Sigmoid colon (tissue), 7 donors: ENCODE data around the gene SCAP. TPM values are rescaled to one million over a fixed set of nuclear protein-coding genes. Genes with fewer than 3 reads are reported as not detected.

Experiments used
- DNase-seq: peaks from one replicate; pipeline ENCODE4 v3.0.0-alpha.2; 2019
- H3K27ac ChIP-seq, 4 donors: fragments of 200-600 bp; sonication (generic); one replicate each; pipeline ENCODE4 v1.5.1; 2016 to 2019; ENCODE audit warnings: mild to moderate bottlenecking in 1 of 4
- H3K27me3 ChIP-seq, 3 donors: fragments of 200-600 bp; sonication (generic); one replicate each; pipeline ENCODE4 v1.5.1; 2019; ENCODE audit warnings: mild to moderate bottlenecking in 1 of 3
- H3K36me3 ChIP-seq, 4 donors: fragments of 200-600 bp; sonication (generic); one replicate each; pipeline ENCODE4 v1.5.1; 2016 to 2019
- H3K4me1 ChIP-seq, 4 donors: fragments of 200-600 bp; sonication (generic); one replicate each; pipeline ENCODE4 v1.5.1; 2017 to 2019
- H3K4me3 ChIP-seq, 4 donors: fragments of 200-600 bp; sonication (generic); one replicate each; pipeline ENCODE4 v1.5.1; 2017 to 2019; ENCODE audit warnings: mild to moderate bottlenecking in 2 of 4, moderate library complexity in 1 of 4
- H3K9me3 ChIP-seq, 4 donors: fragments of 200-600 bp in 3 of 4; sonication (generic) in 3 of 4; one replicate each; pipeline versions ENCODE4 v1.5.1 to v1.6.1; 2013 to 2019
- EP300 ChIP-seq, 4 donors: sonication (generic); formaldehyde crosslinking; IDR thresholded peaks; one replicate each; pipeline ENCODE4 v1.6.1; 2017; ENCODE audit warnings: antibody characterized with exemption in 4 of 4
- POLR2A ChIP-seq, 2 donors: fragments of 450-650 bp; IDR thresholded peaks; one replicate each; pipeline ENCODE4 v1.6.1; 2016; ENCODE audit warnings: antibody characterized with exemption in 2 of 2, mild to moderate bottlenecking in 2 of 2, moderate library complexity in 2 of 2
- POLR2AphosphoS5 ChIP-seq, 4 donors: sonication (generic); formaldehyde crosslinking; IDR thresholded peaks; one replicate each; pipeline ENCODE4 v1.6.1; 2017; ENCODE audit warnings: antibody characterized with exemption in 4 of 4
- WGBS, 2 donors: extraction: QIAGEN DNeasy Blood & Tissue Kit; methylation state at CpG; one replicate each; pipeline ENCODE4 v1.1.7; 2013; 5-methylcytosine and 5-hydroxymethylcytosine counted together
- intact Hi-C: fragments of 100-400 bp; cut with DNase I; formaldehyde crosslinking; loops from one replicate; pipeline ENCODE4 v1.15.1; 2023
- polyA plus RNA-seq, 3 donors: library from polyadenylated mRNA; stranded (reverse); fragments of 200-250 nt; gene quantifications; one replicate each; pipeline ENCODE4 v1.2.3, GENCODE V29; 2013
- total RNA-seq, 4 donors: library from RNA; depleted of rRNA; stranded (reverse); fragments of >200 nt; gene quantifications; one replicate each; pipeline ENCODE4 v1.1.0, GENCODE V29; 2016
- TF ChIP-seq, protein P1 (sequence below), 4 experiments: fragments of 450-650 bp in 3 of 4; fragments of 200-600 bp in 1 of 4; IDR thresholded peaks; one replicate each; pipeline ENCODE4 v1.5.1; 2016 to 2019; ENCODE audit warnings: antibody characterized with exemption in 4 of 4, mild to moderate bottlenecking in 3 of 4, moderate library complexity in 2 of 4
- donor health status: healthy with polysubstance abuse.
- donor health status: Bipolar disorder and iron deficiency.
- donor health status: healthy.

Gene SCAP
- total and polyA plus RNA-seq, 7 donors, result 10.8 to 81.0 (median 52.3) TPM

DNA sequence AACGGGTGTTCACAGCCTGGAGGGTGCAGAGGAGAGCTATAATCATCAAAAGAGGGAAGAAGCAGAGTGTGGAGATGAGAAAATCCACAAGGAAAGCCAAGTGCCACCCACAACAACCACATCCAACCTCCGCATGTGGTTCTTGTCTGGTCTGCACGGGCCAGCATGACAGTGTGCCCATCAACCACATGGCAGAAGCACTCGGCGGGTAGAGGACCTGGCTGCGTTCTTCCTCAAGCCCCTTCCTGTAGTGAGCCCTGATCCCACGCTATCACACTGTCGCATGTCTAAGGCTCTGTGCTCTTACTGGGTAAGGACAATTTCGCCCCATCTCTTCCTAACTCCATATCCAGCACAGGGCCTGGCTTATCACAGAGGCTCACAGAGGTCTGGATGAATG, 53.0 kb downstream of the SCAP start:
- TF ChIP-seq POLR2A (IDR thresholded peaks at IDR 0.05), result no peak
- TF ChIP-seq POLR2AphosphoS5 (IDR thresholded peaks at IDR 0.05), result no peak
- TF ChIP-seq EP300 (IDR thresholded peaks at IDR 0.05), result no peak
- TF ChIP-seq, protein P1, sequence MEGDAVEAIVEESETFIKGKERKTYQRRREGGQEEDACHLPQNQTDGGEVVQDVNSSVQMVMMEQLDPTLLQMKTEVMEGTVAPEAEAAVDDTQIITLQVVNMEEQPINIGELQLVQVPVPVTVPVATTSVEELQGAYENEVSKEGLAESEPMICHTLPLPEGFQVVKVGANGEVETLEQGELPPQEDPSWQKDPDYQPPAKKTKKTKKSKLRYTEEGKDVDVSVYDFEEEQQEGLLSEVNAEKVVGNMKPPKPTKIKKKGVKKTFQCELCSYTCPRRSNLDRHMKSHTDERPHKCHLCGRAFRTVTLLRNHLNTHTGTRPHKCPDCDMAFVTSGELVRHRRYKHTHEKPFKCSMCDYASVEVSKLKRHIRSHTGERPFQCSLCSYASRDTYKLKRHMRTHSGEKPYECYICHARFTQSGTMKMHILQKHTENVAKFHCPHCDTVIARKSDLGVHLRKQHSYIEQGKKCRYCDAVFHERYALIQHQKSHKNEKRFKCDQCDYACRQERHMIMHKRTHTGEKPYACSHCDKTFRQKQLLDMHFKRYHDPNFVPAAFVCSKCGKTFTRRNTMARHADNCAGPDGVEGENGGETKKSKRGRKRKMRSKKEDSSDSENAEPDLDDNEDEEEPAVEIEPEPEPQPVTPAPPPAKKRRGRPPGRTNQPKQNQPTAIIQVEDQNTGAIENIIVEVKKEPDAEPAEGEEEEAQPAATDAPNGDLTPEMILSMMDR (IDR thresholded peaks at IDR 0.05), result no peak
- no peak overlapping the region for H3K27ac ChIP-seq

GRCh38 chr3:47421741-47422649, 53.7 kb downstream of the SCAP start:
- Histone ChIP-seq H3K36me3 (peaks cover 1 to 71% (median 24%) of the 10 kb centered on the region in 4 donors), H3K27me3 (no peaks in the 10 kb centered on the region), H3K9me3 (no peaks in the 10 kb centered on the region), H3K4me1 (peaks cover 0 to 18% (median 12%) of the 10 kb centered on the region in 4 donors), H3K27ac (peak overlapping the region; percentile 55 to 76 (median 69)), H3K4me3 (no peak overlapping the region)
- TF ChIP-seq, protein P1 (IDR thresholded peaks at IDR 0.05), result no peak
- no peak for TF ChIP-seq EP300 (IDR thresholded peaks at IDR 0.05)
- TF ChIP-seq POLR2A (IDR thresholded peaks at IDR 0.05), result no peak
- TF ChIP-seq POLR2AphosphoS5 (IDR thresholded peaks at IDR 0.05), result no peak
- intact Hi-C loops, result loop anchor here (1.0 kb wide), 1 partner anchor 54 kb away; no protein-coding TSS in a partner anchor
- peak; percentile 68 for DNase-seq
- WGBS, 2 donors, result 74 to 83% methylated on average over 13 of the region's 13 CpGs

More for the DNA sequence above, 53.0 kb downstream of the SCAP start:
- Histone ChIP-seq H3K9me3 (no peaks in the 10 kb centered on the region), H3K4me3 (no peak overlapping the region), H3K36me3 (peaks cover 8 to 73% (median 20%) of the 10 kb centered on the region in 4 donors), H3K27me3 (no peaks in the 10 kb centered on the region), H3K4me1 (peaks cover 0 to 18% (median 12%) of the 10 kb centered on the region in 4 donors)
- intact Hi-C loops, result no loop called here
- DNase-seq, result no peak
- WGBS, 2 donors, result 93 to 98% methylated on average over 9 of the region's 9 CpGs

GRCh38 chr3:47420511-47421484, 54.9 kb downstream of the SCAP start:
- 69 to 72% methylated on average over 29 of the region's 29 CpGs for WGBS, 2 donors
- peak; percentile 91 for DNase-seq
- Histone ChIP-seq H3K9me3 (no peaks in the 10 kb centered on the region), H3K27ac (peak overlapping the region; percentile 55 to 76 (median 69)), H3K4me1 (peaks cover 0 to 18% (median 12%) of the 10 kb centered on the region in 4 donors), H3K4me3 (no peak overlapping the region), H3K27me3 (no peaks in the 10 kb centered on the region), H3K36me3 (peaks cover 0 to 69% (median 24%) of the 10 kb centered on the region in 4 donors)
- TF ChIP-seq POLR2A (IDR thresholded peaks at IDR 0.05) (no peak), POLR2AphosphoS5 (IDR thresholded peaks at IDR 0.05) (peak in 2 of 4 donors; percentile 33 to 40), EP300 (IDR thresholded peaks at IDR 0.05) (no peak)
- TF ChIP-seq, protein P1 (IDR thresholded peaks at IDR 0.05), result peak; percentile 86 to 96 (median 90)
- intact Hi-C loops, result loop anchor here (1.0 kb wide), 1 partner anchor 56 kb away; no protein-coding TSS in a partner anchor

DNA sequence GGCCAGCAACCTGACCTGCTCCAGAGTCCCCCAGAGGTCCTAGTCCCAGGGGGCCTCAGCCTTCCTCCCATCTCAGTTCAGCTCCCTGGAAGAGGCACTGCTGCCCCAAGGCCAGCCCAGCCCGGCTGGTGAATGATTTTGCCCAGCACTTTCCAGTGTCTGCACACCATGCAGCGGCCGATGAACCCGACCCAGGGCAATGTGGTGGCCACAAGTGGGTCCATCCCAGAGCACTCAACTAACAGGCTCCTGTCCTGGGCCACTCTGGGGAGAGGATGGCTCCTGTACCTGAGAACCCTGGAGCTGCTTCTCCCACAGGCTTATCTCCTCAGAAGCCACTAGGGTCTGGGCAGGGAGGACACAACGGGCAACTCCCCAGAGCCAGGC, 55.7 kb downstream of the SCAP start:
- no peak for DNase-seq
- peaks cover under 1 to 69% (median 26%) of the 10 kb centered on the region in 4 donors for H3K36me3 ChIP-seq

More for the DNA sequence above, 55.7 kb downstream of the SCAP start:
- TF ChIP-seq POLR2AphosphoS5 (IDR thresholded peaks at IDR 0.05) (no peak), POLR2A (IDR thresholded peaks at IDR 0.05) (no peak), EP300 (IDR thresholded peaks at IDR 0.05) (no peak)
- TF ChIP-seq, protein P1 (IDR thresholded peaks at IDR 0.05), result no peak
- Histone ChIP-seq H3K27ac (no peak overlapping the region), H3K27me3 (no peaks in the 10 kb centered on the region), H3K4me3 (no peak overlapping the region), H3K9me3 (no peaks in the 10 kb centered on the region), H3K4me1 (peaks cover 0 to 18% (median 12%) of the 10 kb centered on the region in 4 donors)
- WGBS, 2 donors, result 91 to 94% methylated on average over 5 of the region's 5 CpGs
- intact Hi-C loops, result no loop called here
